T1000 (cell line): ENCODE results near the gene MAP4K5.

ENCODE experiments used
- DNase-seq: peaks from one replicate; lab custom pipeline; 2025; ENCODE audit warnings: mixed read lengths; lab: John Stamatoyannopoulos, UW

MAP4K5 gene

GRCh38 chr14:50399251-50400032 lies 132.9 kb downstream of the MAP4K5 start:
- DNase-seq, result no peak

GRCh38 chr14:50398189-50398580 lies 134.2 kb downstream of the MAP4K5 start:
- DNase-seq, result no peak

GRCh38 chr14:50397390-50398188 lies 134.8 kb downstream of the MAP4K5 start:
- DNase-seq, result no peak

- peak; percentile 67 for DNase-seq
Observed at GRCh38 chr14:50396631-50397389, 135.6 kb downstream of the MAP4K5 start, which contains the start of gene CDKL1. Gene CDKL1 (minus strand): TSS chr14:50396881. CDS start chr14:50395868, 1,013 bp downstream.

GRCh38 chr14:50395448-50395847 lies 136.9 kb downstream of the MAP4K5 start:
- no peak for DNase-seq

- no peak for DNase-seq
Observed at GRCh38 chr14:50394713-50395112, 137.7 kb downstream of the MAP4K5 start.

GRCh38 chr14:50389668-50390441 lies 142.5 kb downstream of the MAP4K5 start:
- DNase-seq, result no peak

- no peak for DNase-seq
Observed at GRCh38 chr14:50388256-50388931, 144.0 kb downstream of the MAP4K5 start.

- no peak for DNase-seq
Observed at GRCh38 chr14:50387548-50387947, 144.8 kb downstream of the MAP4K5 start.

- no peak for DNase-seq
Observed at GRCh38 chr14:50383618-50384225, 148.6 kb downstream of the MAP4K5 start.

- DNase-seq, result no peak
Observed at GRCh38 chr14:50381823-50382287, 150.5 kb downstream of the MAP4K5 start.

GRCh38 chr14:50381008-50381407 lies 151.4 kb downstream of the MAP4K5 start:
- no peak for DNase-seq

- DNase-seq, result no peak
Observed at GRCh38 chr14:50380455-50380854, 151.9 kb downstream of the MAP4K5 start.

GRCh38 chr14:50379563-50379962 lies 152.8 kb downstream of the MAP4K5 start:
- no peak for DNase-seq

- no peak for DNase-seq
Observed at GRCh38 chr14:50377550-50378085, 154.8 kb downstream of the MAP4K5 start.

- DNase-seq, result no peak
Observed at GRCh38 chr14:50375760-50376159, 156.6 kb downstream of the MAP4K5 start.

- no peak for DNase-seq
Observed at GRCh38 chr14:50373959-50374358, 158.4 kb downstream of the MAP4K5 start.

GRCh38 chr14:50371546-50371945 lies 160.8 kb downstream of the MAP4K5 start:
- no peak for DNase-seq
